ENCODE results near the gene SRSF12.

GRCh38 chr6:89054208-89054607 is 63.7 kb downstream of the SRSF12 start:
- no peak for TF ChIP-seq POLR2A (IDR thresholded peaks at IDR 0.05; ENCODE audit: low read depth, low read length)
- no peak for TF ChIP-seq CTCF (IDR thresholded peaks at IDR 0.05; ENCODE audit: extremely low read depth in 1 of 2, insufficient read depth in 1 of 2, low read depth in 1 of 2, low read length in 2 of 2)
- no peak for TF ChIP-seq MAX (IDR thresholded peaks at IDR 0.05; ENCODE audit: insufficient read depth, insufficient read length)
- TF ChIP-seq POLR2AphosphoS5 (IDR thresholded peaks at IDR 0.05; ENCODE audit: insufficient read depth, low read depth, low read length) = no peak
- TF ChIP-seq MYC (IDR thresholded peaks at IDR 0.05; ENCODE audit: low read depth, low read length) = no peak
- TF ChIP-seq EZH2 (IDR thresholded peaks at IDR 0.05; ENCODE audit: borderline replicate concordance, low read depth, low read length, severe bottlenecking) = no peak

All from endothelial cell of umbilical vein (primary cell).